Activated CD8-positive, alpha-beta memory T cell treated with anti-CD3 and anti-CD28 coated beads for 1 hour (primary cell): Measurements from ENCODE around the gene MLIP.
"Not testable (repeated sequence)": the region's sequence is repeated elsewhere in the genome, so short reads cannot be mapped to it uniquely, and the experiment has no call there.

Source experiments
- DNase-seq, 2 donors: peaks; one replicate each; pipeline ENCODE4 v3.0.0-alpha.2; 2020; ENCODE audit warnings: low read depth in 1 of 2; ENCODE audit errors: extremely low read depth in 1 of 2

MLIP gene

GRCh38 chr6:54135665-54136369 lies 24.6 kb downstream of the MLIP start:
- no peak for DNase-seq

GRCh38 chr6:54138795-54139194 lies 27.6 kb downstream of the MLIP start:
- DNase-seq = no peak

GRCh38 chr6:54140811-54141210 lies 29.6 kb downstream of the MLIP start:
- no peak for DNase-seq

GRCh38 chr6:54142889-54143519 lies 31.8 kb downstream of the MLIP start:
- DNase-seq = no peak

- DNase-seq = no peak
Observed at GRCh38 chr6:54151861-54152260, 40.6 kb downstream of the MLIP start.

- no peak for DNase-seq
Observed at GRCh38 chr6:54156650-54157250, 45.5 kb downstream of the MLIP start.

- DNase-seq = no peak
Observed at GRCh38 chr6:54157405-54157804, 46.2 kb downstream of the MLIP start.

GRCh38 chr6:54173089-54173488 lies 61.8 kb downstream of the MLIP start:
- no peak for DNase-seq

- DNase-seq = no peak
Observed at GRCh38 chr6:54179152-54179551, 67.9 kb downstream of the MLIP start.

- DNase-seq = no peak
Observed at GRCh38 chr6:54183616-54184015, 72.4 kb downstream of the MLIP start.

- no peak for DNase-seq
Observed at GRCh38 chr6:54185885-54186284, 74.6 kb downstream of the MLIP start.

- no peak for DNase-seq
Observed at GRCh38 chr6:54188846-54189245, 77.6 kb downstream of the MLIP start.

- no peak for DNase-seq
Observed at GRCh38 chr6:54191461-54191860, 80.2 kb downstream of the MLIP start.

GRCh38 chr6:54192993-54193392 lies 81.8 kb downstream of the MLIP start:
- DNase-seq = no peak

GRCh38 chr6:54193560-54193959 lies 82.3 kb downstream of the MLIP start:
- no peak for DNase-seq

GRCh38 chr6:54194067-54194466 lies 82.8 kb downstream of the MLIP start:
- no peak for DNase-seq

- no peak for DNase-seq
Observed at GRCh38 chr6:54195637-54196036, 84.4 kb downstream of the MLIP start.

GRCh38 chr6:54196905-54197304 lies 85.7 kb downstream of the MLIP start:
- no peak for DNase-seq

GRCh38 chr6:54198134-54198533 lies 86.9 kb downstream of the MLIP start:
- no peak for DNase-seq

GRCh38 chr6:54203474-54204035 lies 92.3 kb downstream of the MLIP start:
- not testable (repeated sequence) for DNase-seq

- no peak for DNase-seq
Observed at GRCh38 chr6:54204921-54205591, 93.8 kb downstream of the MLIP start.
